H1 (cell line): Measurements from ENCODE around the gene MYO18A. TPM values are rescaled to one million over a fixed set of nuclear protein-coding genes. Genes with fewer than 3 reads are reported as not detected.

ENCODE experiments used
- CHD7 ChIP-seq: fragments of 300-600 bp; sonication (generic); IDR thresholded peaks from 2 replicates; pipeline ENCODE4 v1.7.1; 2012; ENCODE audit warnings: low read length, moderate library complexity, mild to moderate bottlenecking, inconsistent platforms; ENCODE audit not compliant: insufficient replicate concordance
- KDM1A ChIP-seq: fragments of 200-600, 300-600 bp; sonication (generic); IDR thresholded peaks from 2 replicates; pipeline ENCODE4 v1.7.1; 2016; ENCODE audit warnings: mild to moderate bottlenecking, low read length, borderline replicate concordance
- polyA plus RNA-seq, 7 experiments: library from polyadenylated mRNA; depleted of rRNA in 3 of 7; stranded (reverse) in 5 of 7; unstranded in 2 of 7; fragments of >200 nt in 5 of 7; fragments of 200-250 nt in 2 of 7; gene quantifications; 1 replicate in 5 of 7; 2 replicates in 1 of 7; 4 replicates in 1 of 7; pipeline versions ENCODE4 v1.2.1 to v1.2.3, GENCODE V29; 2011 to 2013; ENCODE audit warnings: missing spikeins in 2 of 7, mixed read lengths in 2 of 7
- total RNA-seq: library from RNA; stranded (reverse); fragmentation: NEBNext Ultra II Directional; extraction: Animal tissue kit (Norgen Biotek cat#: 25700); gene quantifications from 2 replicates; pipeline ENCODE4 v1.2.1, GENCODE V29; 2021

MYO18A gene
- total and polyA plus RNA-seq, 2 of the 8 experiments (the other 6 are each of a cell fraction or from before 2014, with no cell fraction given), result 7.6 to 43.8 TPM

- no peak for TF ChIP-seq CHD7
- TF ChIP-seq KDM1A, result no peak
Measured at GRCh38 chr17:29209073-29209472, 28.9 kb upstream of the MYO18A start (continued).
